Upper lobe of left lung (tissue), 6 donors: Measurements from ENCODE around the gene MAEA. TPM values are rescaled to one million over a fixed set of nuclear protein-coding genes. Genes with fewer than 3 reads are reported as not detected.
A peak's percentile ranks its signal among the peaks of the same experiment; 100 is the strongest.

Source experiments
- ATAC-seq, 2 donors: fragments of 200-7000 bp; cut with Tn5 transposase; one replicate each; pipeline ENCODE4 v1.9.1; 2022; ENCODE audit warnings: mild to moderate bottlenecking in 2 of 2, moderate library complexity in 2 of 2; ENCODE audit not compliant: low FRiP score in 2 of 2
- DNase-seq, 2 donors: peaks; one replicate each; pipeline ENCODE4 v3.0.0-alpha.2; 2019 to 2020
- H3K27ac ChIP-seq, 4 donors: fragments of 200-600 bp; sonication (generic); one replicate each; pipeline ENCODE4 v1.5.1; 2016 to 2019
- H3K27me3 ChIP-seq, 4 donors: fragments of 200-600 bp; sonication (generic); one replicate each; pipeline ENCODE4 v1.5.1; 2017 to 2019
- H3K36me3 ChIP-seq, 4 donors: fragments of 200-600 bp; sonication (generic); one replicate each; pipeline ENCODE4 v1.5.1; 2016 to 2019
- H3K4me1 ChIP-seq, 4 donors: fragments of 200-600 bp; sonication (generic); one replicate each; pipeline ENCODE4 v1.5.1; 2018 to 2019
- H3K4me3 ChIP-seq, 4 donors: fragments of 200-600 bp; sonication (generic); one replicate each; pipeline ENCODE4 v1.5.1; 2017 to 2019; ENCODE audit warnings: mild to moderate bottlenecking in 2 of 4, moderate library complexity in 1 of 4
- H3K9me3 ChIP-seq, 4 donors: fragments of 200-600 bp; sonication (generic); one replicate each; pipeline ENCODE4 v1.5.1; 2018 to 2019
- EP300 ChIP-seq, 4 donors: sonication (generic); formaldehyde crosslinking; IDR thresholded peaks; one replicate each; pipeline ENCODE4 v1.5.1; 2017; ENCODE audit warnings: antibody characterized with exemption in 4 of 4, control low read depth in 2 of 4
- POLR2A ChIP-seq, 4 donors: fragments of 450-650 bp; IDR thresholded peaks; one replicate each; pipeline ENCODE4 v1.5.1; 2016 to 2017; ENCODE audit warnings: antibody characterized with exemption in 4 of 4, mild to moderate bottlenecking in 2 of 4
- POLR2AphosphoS5 ChIP-seq, 2 donors: sonication (generic); formaldehyde crosslinking; IDR thresholded peaks; one replicate each; pipeline ENCODE4 v1.5.1; 2017; ENCODE audit warnings: antibody characterized with exemption in 2 of 2
- WGBS, 2 donors: methylation state at CpG; one replicate each; pipeline ENCODE4 v1.1.5; 2017 to 2018; 5-methylcytosine and 5-hydroxymethylcytosine counted together
- total RNA-seq, 6 donors: library from RNA; depleted of rRNA in 4 of 6; stranded (reverse); fragments of >200 nt in 4 of 6; gene quantifications; one replicate each; pipeline versions ENCODE4 v1.1.0 to v1.2.1, GENCODE V29; 2016 to 2021
- TF ChIP-seq, protein P1 (sequence below), 6 experiments: fragments of 450-650 bp in 4 of 6; fragments of 200-600 bp in 2 of 6; sonication (generic) in 2 of 6; IDR thresholded peaks; one replicate each; pipeline ENCODE4 v1.5.1; 2016 to 2019; ENCODE audit warnings: antibody characterized with exemption in 6 of 6
- donor health status: DM: no; HTN: no; CAD: no; lungs with moderate emphysema.
- donor health status: DM: no; HTN: yes; CAD: no; lungs with severe emphysema.

Gene MAEA
- total RNA-seq, 6 donors from 2014 or later, result 58.5 to 289 (median 73.0) TPM

DNA sequence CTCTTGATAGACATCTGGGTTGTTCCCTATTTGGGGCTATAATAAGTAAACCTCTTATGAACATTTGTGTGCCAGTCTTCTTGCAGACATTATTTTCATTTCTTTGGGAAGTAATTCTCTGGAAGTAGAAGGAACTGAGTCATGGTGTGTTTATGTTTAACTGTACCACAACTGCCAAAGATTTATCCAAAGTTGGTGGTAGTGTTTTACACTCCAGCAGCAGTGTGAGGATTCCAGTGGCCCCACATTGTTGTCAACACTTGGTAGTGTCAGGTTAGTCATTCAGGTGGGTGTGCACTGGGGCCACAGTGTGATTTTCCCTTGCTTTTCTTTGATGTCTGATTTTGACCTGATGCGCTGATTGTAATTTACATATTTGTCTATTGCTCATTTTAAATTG lies 52.3 kb downstream of the MAEA start:
- ATAC-seq (no peak), DNase-seq (no peak)
- H3K36me3 ChIP-seq, result peaks cover 31 to 48% (median 43%) of the 10 kb centered on the region in 4 donors
- TF ChIP-seq POLR2AphosphoS5 (IDR thresholded peaks at IDR 0.05) (no peak), EP300 (IDR thresholded peaks at IDR 0.05) (no peak), POLR2A (IDR thresholded peaks at IDR 0.05) (no peak)
- TF ChIP-seq, protein P1, sequence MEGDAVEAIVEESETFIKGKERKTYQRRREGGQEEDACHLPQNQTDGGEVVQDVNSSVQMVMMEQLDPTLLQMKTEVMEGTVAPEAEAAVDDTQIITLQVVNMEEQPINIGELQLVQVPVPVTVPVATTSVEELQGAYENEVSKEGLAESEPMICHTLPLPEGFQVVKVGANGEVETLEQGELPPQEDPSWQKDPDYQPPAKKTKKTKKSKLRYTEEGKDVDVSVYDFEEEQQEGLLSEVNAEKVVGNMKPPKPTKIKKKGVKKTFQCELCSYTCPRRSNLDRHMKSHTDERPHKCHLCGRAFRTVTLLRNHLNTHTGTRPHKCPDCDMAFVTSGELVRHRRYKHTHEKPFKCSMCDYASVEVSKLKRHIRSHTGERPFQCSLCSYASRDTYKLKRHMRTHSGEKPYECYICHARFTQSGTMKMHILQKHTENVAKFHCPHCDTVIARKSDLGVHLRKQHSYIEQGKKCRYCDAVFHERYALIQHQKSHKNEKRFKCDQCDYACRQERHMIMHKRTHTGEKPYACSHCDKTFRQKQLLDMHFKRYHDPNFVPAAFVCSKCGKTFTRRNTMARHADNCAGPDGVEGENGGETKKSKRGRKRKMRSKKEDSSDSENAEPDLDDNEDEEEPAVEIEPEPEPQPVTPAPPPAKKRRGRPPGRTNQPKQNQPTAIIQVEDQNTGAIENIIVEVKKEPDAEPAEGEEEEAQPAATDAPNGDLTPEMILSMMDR (IDR thresholded peaks at IDR 0.05), result no peak
- WGBS, 2 donors, result 94 to 97% methylated on average over 1 of the region's 1 CpG
- no peak overlapping the region for H3K4me3 ChIP-seq
- H3K27me3 ChIP-seq, result no peaks in the 10 kb centered on the region
- peaks cover 6 to 19% (median 13%) of the 10 kb centered on the region in 4 donors for H3K4me1 ChIP-seq
- no peak overlapping the region for H3K27ac ChIP-seq
- no peaks in the 10 kb centered on the region for H3K9me3 ChIP-seq

DNA sequence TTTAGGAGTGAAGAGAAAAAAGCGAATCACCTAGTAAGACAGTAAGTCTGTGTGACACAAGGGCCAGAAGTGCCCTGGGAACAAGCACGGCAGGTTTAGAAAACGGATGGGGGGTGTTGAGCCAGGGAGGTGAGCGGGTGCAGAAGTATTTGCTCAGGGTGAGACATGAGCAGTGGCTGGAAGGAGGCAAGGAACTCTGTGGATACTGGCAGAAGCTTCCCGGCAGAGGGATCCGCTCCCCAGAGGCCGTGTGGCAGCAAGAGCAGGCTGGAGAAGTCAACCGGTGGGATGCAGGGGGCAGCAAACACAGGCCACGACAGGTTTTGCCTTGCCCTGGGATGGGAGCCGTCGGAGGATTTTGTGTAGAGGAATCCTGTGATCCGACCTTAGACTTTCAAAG lies 55.0 kb downstream of the MAEA start:
- Histone ChIP-seq H3K4me3 (no peak overlapping the region), H3K27me3 (no peaks in the 10 kb centered on the region), H3K36me3 (peaks cover 8 to 27% (median 19%) of the 10 kb centered on the region in 4 donors), H3K4me1 (peaks cover 24 to 42% (median 32%) of the 10 kb centered on the region in 4 donors), H3K9me3 (no peaks in the 10 kb centered on the region), H3K27ac (peak overlapping the region in 2 of 4 donors; percentile 7 to 39)
- TF ChIP-seq POLR2AphosphoS5 (IDR thresholded peaks at IDR 0.05) (no peak), POLR2A (IDR thresholded peaks at IDR 0.05) (no peak), EP300 (IDR thresholded peaks at IDR 0.05) (no peak)
- TF ChIP-seq, protein P1 (IDR thresholded peaks at IDR 0.05), result no peak
- ATAC-seq (no peak), DNase-seq (peak; percentile 31 to 44)
- WGBS, 2 donors, result 69 to 70% methylated on average over 12 of the region's 12 CpGs

DNA sequence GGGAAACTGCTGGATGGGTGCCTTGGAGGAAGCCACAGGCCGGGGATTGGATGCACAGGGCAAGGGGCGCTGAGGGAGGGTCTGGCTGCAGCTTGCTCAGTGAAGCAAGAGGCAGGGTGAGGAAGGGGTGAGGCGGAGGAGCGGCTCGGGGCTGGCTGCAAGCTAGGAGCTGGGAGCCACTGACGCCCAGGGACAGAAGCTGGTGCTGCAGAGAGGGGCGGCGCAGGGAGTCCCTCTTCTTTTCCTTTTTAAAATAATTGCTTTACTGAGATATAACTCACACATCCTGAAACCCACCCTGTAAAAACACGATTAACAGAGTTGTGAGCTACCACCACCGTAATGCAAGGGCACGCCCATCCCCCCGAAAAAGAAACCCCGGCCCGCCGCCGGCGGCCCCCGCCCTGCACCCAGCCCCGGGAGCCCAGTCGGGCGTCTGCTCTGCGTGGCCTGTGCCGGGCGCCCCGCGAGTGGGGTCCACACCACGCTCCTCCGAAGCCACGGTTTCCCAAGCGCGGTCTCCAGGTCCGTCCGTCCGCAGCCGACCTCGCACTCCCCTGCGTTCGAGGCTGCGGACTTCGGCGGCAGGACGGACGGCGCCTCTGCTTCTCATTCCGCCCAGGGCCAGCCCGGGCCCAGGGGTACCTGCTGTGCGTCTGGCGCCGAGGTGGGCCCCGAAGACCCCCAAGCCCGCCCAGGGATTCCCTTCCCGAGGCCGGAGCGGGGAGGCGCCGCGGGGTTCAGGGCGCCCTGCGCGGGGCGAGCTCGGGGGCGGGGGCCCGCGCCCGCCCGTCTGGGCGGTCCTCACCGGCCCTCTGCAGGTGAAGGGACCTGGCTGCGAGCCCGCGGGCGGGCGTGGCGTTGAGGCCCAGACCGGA lies 56.5 kb downstream of the MAEA start:
- WGBS, 2 donors, result 0 to 1% methylated on average over 20 to 58 of the region's 76 CpGs

DNA sequence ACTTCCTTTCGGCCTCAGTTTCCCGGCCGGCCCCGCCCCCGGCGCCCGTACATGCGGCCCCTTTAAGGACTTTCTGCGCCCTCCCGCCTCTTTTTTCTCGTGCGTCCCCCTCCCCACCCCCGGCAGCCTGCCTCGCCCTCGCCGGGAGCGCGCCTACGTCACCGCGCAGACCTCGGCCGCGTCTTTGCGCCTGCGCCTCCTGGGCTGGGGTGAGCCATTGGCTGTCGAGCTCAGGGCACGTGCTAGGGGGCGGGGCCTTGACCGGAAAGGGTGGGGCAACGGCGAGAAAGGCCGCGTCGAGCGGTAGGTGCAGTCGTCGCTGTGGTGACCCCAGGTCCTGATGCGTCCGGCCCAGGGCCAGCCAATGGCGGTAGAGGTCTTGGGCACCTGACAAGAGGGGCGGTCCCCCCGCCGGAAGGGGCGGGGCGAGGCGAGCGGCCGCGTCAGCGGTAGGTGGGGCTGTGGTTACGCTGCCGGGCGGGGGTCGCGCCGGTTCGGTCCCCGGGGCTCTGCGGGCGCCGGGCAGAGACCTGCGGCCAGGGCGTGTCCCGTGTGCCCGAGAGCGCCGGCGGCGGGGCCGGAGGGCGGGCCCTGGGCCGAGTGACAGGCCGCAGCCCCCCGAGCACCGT lies 57.2 kb downstream of the MAEA start, which contains the start of gene UVSSA:
Gene UVSSA (plus strand): TSS at position 428 of the 629 bp plus-strand sequence. CDS start 884 bp downstream, outside the sequence.
- TF ChIP-seq POLR2AphosphoS5 (IDR thresholded peaks at IDR 0.05) (peak; percentile 86 to 94), POLR2A (IDR thresholded peaks at IDR 0.05) (peak in 3 of 4 donors; percentile 93 to 97 (median 96)), EP300 (IDR thresholded peaks at IDR 0.05) (peak in 1 of 4 donors; percentile 70)
- TF ChIP-seq, protein P1 (IDR thresholded peaks at IDR 0.05), result peak in 2 of 6 experiments; percentile 19 to 35
- H3K36me3 ChIP-seq, result peaks cover 0 to 15% (median 7%) of the 10 kb centered on the region in 4 donors
- 1% methylated on average over 46 of the region's 76 CpGs; no CpG with 5 or more reads in 1 of the 2 donors for WGBS, 2 donors
- peak within 1 kb of the TSS; percentile 96 to 100 (median 99) for H3K27ac ChIP-seq
- H3K4me1 ChIP-seq, result peaks cover 27 to 53% (median 34%) of the 10 kb centered on the region in 4 donors
- H3K27me3 ChIP-seq, result no peaks in the 10 kb centered on the region
- no peaks in the 10 kb centered on the region for H3K9me3 ChIP-seq
- ATAC-seq, result peak; percentile 96 to 98
- H3K4me3 ChIP-seq, result peak within 1 kb of the TSS; percentile 88 to 100 (median 97)
- peak; percentile 100 for DNase-seq

More for the DNA sequence above, 56.5 kb downstream of the MAEA start:
- TF ChIP-seq POLR2A (IDR thresholded peaks at IDR 0.05) (no peak), POLR2AphosphoS5 (IDR thresholded peaks at IDR 0.05) (no peak), EP300 (IDR thresholded peaks at IDR 0.05) (no peak)
- TF ChIP-seq, protein P1 (IDR thresholded peaks at IDR 0.05), result no peak
- Histone ChIP-seq H3K36me3 (peaks cover 4 to 21% (median 9%) of the 10 kb centered on the region in 4 donors), H3K4me3 (peak overlapping the region; percentile 88 to 100 (median 97)), H3K9me3 (no peaks in the 10 kb centered on the region), H3K27me3 (no peaks in the 10 kb centered on the region), H3K27ac (peak overlapping the region; percentile 96 to 100 (median 99)), H3K4me1 (peaks cover 24 to 49% (median 33%) of the 10 kb centered on the region in 4 donors)
- ATAC-seq (peak; percentile 0 to 37), DNase-seq (peak; percentile 44 to 93)
